ENCODE results near the gene MED9. TPM values are rescaled to one million over a fixed set of nuclear protein-coding genes. Genes with fewer than 3 reads are reported as not detected.

MED9 gene
- total RNA-seq, 2 experiments from 2014 or later, result 15.1 to 17.5 TPM

GRCh38 chr17:17505151-17505550, 28.4 kb downstream of the MED9 start:
- Mint-ChIP-seq H3K4me3 (no peak overlapping the region), H3K9me3 (ENCODE audit: low read depth) (no peaks in the 10 kb centered on the region), H3K36me3 (no peaks in the 10 kb centered on the region), H3K4me1 (peaks cover 4% of the 10 kb centered on the region), H3K27me3 (no peaks in the 10 kb centered on the region), H3K27ac (no peak overlapping the region)
- ATAC-seq (no peak), DNase-seq (no peak)
- CTCF ChIA-PET, result interaction anchor here (2.0 kb wide), 1 partner anchor 9 kb away, joined by 11 read pairs; the partner anchor contains the start of gene RASD1

DNA sequence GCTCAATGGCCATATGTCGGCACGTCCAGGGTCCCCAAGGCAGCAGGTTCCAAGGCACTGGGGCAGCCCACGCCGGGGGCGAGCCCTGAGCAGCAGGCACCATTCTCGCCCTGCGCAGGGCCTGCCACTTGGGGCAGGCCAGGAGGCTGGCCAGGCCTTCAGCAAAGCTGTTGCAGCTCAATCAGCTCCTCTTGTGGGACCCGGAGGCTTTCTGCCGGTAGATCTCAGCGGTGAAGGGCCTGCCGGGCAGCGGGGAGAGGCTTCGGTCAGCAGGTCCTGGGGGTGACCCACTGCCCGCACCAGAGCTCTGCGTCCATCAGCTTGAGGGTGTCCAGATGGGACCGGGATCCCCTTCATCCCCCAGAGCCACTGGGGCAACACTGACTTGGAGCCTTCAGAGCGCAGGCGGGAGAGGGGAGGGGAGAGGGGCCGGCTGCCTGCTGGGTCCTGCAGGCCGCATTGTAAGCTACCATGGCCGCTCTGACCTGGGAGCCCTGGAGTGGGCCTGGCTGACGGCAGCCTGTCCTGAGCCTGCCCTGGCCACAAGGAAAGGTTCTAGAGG, 28.9 kb downstream of the MED9 start:
- Mint-ChIP-seq H3K27me3 (no peaks in the 10 kb centered on the region), H3K4me3 (no peak overlapping the region), H3K9me3 (ENCODE audit: low read depth) (no peaks in the 10 kb centered on the region), H3K36me3 (no peaks in the 10 kb centered on the region), H3K27ac (no peak overlapping the region), H3K4me1 (peaks cover 9% of the 10 kb centered on the region)
- CTCF ChIA-PET, result interaction anchor here (2.0 kb wide), 1 partner anchor 9 kb away, joined by 11 read pairs; the partner anchor contains the start of gene RASD1
- DNase-seq (no peak), ATAC-seq (no peak)

GRCh38 chr17:17506181-17506741, 29.5 kb downstream of the MED9 start:
- peaks cover 14% of the 10 kb centered on the region for H3K4me1 Mint-ChIP-seq
- H3K27me3 Mint-ChIP-seq, result no peaks in the 10 kb centered on the region
- CTCF ChIA-PET, result interaction anchor here (1.5 to 2.0 kb wide), 2 partner anchors 9 to 10 kb away, joined by 6 to 11 read pairs; partner anchors contain the start of gene RASD1
- H3K4me3 Mint-ChIP-seq, result no peak overlapping the region
- DNase-seq (no peak), ATAC-seq (no peak)
- H3K9me3 Mint-ChIP-seq (ENCODE audit: low read depth), result no peaks in the 10 kb centered on the region
- no peaks in the 10 kb centered on the region for H3K36me3 Mint-ChIP-seq
- H3K27ac Mint-ChIP-seq, result no peak overlapping the region

GRCh38 chr17:17506893-17507464, 30.2 kb downstream of the MED9 start:
- Mint-ChIP-seq H3K27me3 (no peaks in the 10 kb centered on the region), H3K4me3 (no peak overlapping the region), H3K9me3 (ENCODE audit: low read depth) (no peaks in the 10 kb centered on the region), H3K4me1 (peaks cover 14% of the 10 kb centered on the region), H3K27ac (no peak overlapping the region), H3K36me3 (no peaks in the 10 kb centered on the region)
- ATAC-seq (no peak), DNase-seq (no peak)
- CTCF ChIA-PET, result interaction anchor here (1.5 kb wide), 1 partner anchor 10 kb away, joined by 6 read pairs; no protein-coding TSS in a partner anchor

DNA sequence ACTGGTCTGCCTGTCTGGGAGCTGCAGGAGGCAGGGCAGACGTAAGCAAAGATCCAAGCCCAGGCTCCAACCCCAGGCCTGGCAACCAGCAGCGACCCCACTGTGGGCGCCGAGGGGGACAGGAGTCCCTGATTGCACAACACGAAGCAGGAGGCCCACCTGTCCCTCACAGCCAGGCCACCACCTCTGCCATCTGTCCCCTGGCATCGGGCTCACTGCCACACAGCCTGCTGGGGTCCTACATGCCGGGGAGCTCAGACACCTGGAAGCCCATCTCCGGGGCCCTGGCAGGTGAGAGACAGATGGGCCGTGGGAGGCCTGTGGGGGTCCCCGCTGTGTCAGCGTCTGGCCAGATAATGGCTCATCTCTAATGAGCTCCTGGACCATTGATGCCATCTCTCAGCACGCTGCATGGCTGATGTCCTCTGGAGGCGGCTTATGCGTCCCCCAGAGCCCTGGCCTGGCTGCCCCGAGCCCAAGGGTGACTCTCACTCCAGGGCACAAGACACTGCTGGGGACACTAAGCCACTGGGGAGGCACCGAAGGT, 30.7 kb downstream of the MED9 start:
- H3K4me1 Mint-ChIP-seq, result peaks cover 14% of the 10 kb centered on the region
- H3K27ac Mint-ChIP-seq, result no peak overlapping the region
- H3K4me3 Mint-ChIP-seq, result no peak overlapping the region
- no peaks in the 10 kb centered on the region for H3K36me3 Mint-ChIP-seq
- H3K9me3 Mint-ChIP-seq (ENCODE audit: low read depth), result no peaks in the 10 kb centered on the region
- no peaks in the 10 kb centered on the region for H3K27me3 Mint-ChIP-seq
- ATAC-seq (no peak), DNase-seq (no peak)
- CTCF ChIA-PET, result interaction anchor here (1.5 kb wide), 1 partner anchor 10 kb away, joined by 6 read pairs; no protein-coding TSS in a partner anchor

DNA sequence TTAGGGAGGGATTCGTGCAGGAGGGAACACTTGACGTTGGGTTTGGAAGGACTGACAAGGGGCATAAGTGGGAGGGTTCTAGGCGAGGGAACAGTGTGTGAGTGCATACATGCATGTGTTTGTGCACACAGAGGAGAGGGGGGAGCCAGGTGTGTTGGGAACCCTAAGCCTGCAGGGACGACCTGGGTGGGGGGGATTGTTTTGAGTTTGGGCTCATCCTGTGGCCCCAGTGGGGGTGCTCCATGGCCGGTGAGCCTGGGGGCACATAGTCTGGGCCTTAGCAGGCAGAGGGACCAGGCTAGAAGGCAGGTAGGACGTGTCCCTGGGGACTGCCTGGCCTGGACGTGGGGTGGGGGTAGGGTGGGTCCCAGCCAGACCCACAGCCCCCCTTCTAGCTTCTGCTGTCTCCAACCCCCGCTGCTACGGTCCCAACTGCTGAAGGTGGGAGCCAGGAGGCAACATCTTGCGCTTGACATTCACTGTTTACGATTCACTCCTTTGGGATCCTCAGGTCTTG, 31.3 kb downstream of the MED9 start:
- Mint-ChIP-seq H3K9me3 (ENCODE audit: low read depth) (no peaks in the 10 kb centered on the region), H3K36me3 (no peaks in the 10 kb centered on the region), H3K4me1 (peaks cover 14% of the 10 kb centered on the region), H3K4me3 (no peak overlapping the region), H3K27me3 (no peaks in the 10 kb centered on the region), H3K27ac (no peak overlapping the region)
- ATAC-seq (no peak), DNase-seq (no peak)
- CTCF ChIA-PET, result interaction anchor here (1.5 kb wide), 1 partner anchor 11 kb away, joined by 6 read pairs; no protein-coding TSS in a partner anchor

DNA sequence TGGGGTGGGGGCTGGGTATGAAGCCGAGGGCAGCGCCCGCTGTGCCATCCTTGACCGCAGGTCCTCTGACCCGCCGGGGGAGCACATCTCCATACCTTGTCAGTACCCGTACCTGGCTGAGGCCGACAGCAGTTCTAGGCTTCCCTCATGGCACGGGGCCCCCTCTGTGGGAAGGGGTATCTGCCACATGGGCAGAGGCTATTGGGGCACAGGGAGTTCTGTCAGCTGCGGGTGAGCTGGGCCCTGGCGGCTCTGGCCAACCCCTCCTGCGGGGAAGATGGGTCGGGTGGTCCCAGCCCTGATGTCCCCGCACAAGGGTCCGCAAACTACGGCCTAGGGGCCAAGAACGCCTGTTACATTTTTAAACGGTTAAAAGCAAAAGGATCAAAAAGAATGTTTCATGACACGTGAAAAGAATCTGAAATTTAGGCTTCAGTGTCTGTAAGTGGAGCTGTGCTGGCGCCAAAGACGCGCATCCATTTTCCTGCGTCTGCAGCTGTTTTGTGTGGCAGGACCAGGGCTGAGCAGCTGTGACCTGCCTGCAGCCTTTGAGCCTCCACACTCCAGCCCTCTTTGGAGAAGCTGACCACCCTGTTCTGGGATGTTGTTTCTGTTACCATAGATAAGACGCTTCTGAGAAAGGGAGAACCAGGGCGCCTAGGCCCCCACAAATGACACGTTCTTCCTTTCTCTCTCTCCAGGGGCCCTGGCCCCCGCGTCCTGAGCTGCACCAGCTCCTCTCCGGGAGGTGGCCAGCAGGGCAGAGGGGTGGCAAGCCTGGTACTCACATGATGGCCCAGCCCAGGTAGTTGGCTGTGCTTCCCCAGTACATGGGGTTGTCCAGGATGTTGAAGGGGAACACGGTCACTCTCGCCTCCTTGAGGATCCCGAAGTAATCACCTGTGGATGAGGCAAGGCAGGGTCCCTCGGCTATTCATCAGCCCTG, 32.1 kb downstream of the MED9 start:
- Mint-ChIP-seq H3K9me3 (ENCODE audit: low read depth) (no peaks in the 10 kb centered on the region), H3K27ac (no peak overlapping the region), H3K4me1 (peaks cover 14% of the 10 kb centered on the region), H3K36me3 (no peaks in the 10 kb centered on the region), H3K4me3 (no peak overlapping the region), H3K27me3 (no peaks in the 10 kb centered on the region)
- ATAC-seq, result no peak
- CTCF ChIA-PET, result interaction anchor here (3.7 kb wide), 1 partner anchor 13 kb away, joined by 22 read pairs; the partner anchor contains the start of gene RASD1
- DNase-seq, result no peak

- Mint-ChIP-seq H3K27ac (peak overlapping the region; percentile 56), H3K27me3 (no peaks in the 10 kb centered on the region), H3K9me3 (ENCODE audit: low read depth) (no peaks in the 10 kb centered on the region), H3K36me3 (no peaks in the 10 kb centered on the region), H3K4me1 (peaks cover 14% of the 10 kb centered on the region), H3K4me3 (no peak overlapping the region)
- ATAC-seq (peak; percentile 21), DNase-seq (no peak)
- CTCF ChIA-PET, result interaction anchor here (0.5 to 3.7 kb wide), 3 partner anchors 13 to 1799 kb away, joined by 3 to 22 read pairs (median 9); partner anchors contain the start of gene RASD1
These were observed 33.0 kb downstream of the MED9 start for GRCh38 chr17:17509601-17510425.

GRCh38 chr17:17510456-17511292, 33.9 kb downstream of the MED9 start:
- H3K27me3 Mint-ChIP-seq, result no peaks in the 10 kb centered on the region
- CTCF ChIA-PET, result interaction anchor here (0.5 to 3.7 kb wide), 4 partner anchors 13 to 1798 kb away, joined by 3 to 22 read pairs (median 6); partner anchors contain the start of gene RASD1
- H3K4me3 Mint-ChIP-seq, result no peak overlapping the region
- H3K36me3 Mint-ChIP-seq, result no peaks in the 10 kb centered on the region
- DNase-seq, result no peak
- H3K4me1 Mint-ChIP-seq, result peaks cover 14% of the 10 kb centered on the region
- H3K9me3 Mint-ChIP-seq (ENCODE audit: low read depth), result no peaks in the 10 kb centered on the region
- peak overlapping the region; percentile 64 for H3K27ac Mint-ChIP-seq
- no peak for ATAC-seq

DNA sequence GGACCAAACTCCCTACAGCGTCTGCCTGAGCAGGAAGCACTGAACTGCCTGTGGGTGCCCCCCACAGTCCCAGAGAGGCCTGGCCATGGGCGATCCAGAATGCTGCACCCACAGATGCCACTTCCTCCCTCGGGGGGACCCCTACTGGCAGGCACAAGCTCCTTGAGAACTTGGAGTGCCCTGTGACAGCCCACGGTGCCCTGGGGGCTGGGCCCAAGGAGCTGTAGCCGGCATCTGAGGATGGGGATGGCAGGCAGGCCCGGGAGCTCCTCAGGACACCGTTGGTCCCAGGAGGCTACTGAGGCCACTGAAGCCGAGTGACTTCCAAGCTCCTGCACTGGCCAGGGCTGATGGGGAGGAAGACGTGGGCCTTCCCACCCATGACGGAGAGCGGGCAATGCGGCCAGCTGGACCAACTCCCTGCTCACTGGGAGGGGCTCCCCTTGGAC, 34.5 kb downstream of the MED9 start:
- Mint-ChIP-seq H3K36me3 (no peaks in the 10 kb centered on the region), H3K9me3 (ENCODE audit: low read depth) (no peaks in the 10 kb centered on the region), H3K4me1 (peaks cover 14% of the 10 kb centered on the region), H3K27ac (no peak overlapping the region), H3K4me3 (no peak overlapping the region), H3K27me3 (no peaks in the 10 kb centered on the region)
- no peak for ATAC-seq
- DNase-seq, result no peak
- CTCF ChIA-PET, result interaction anchor here (1.3 to 3.7 kb wide), 3 partner anchors 13 to 157 kb away, joined by 3 to 22 read pairs (median 9); partner anchors contain the start of gene RASD1

All from activated CD8-positive, alpha-beta memory T cell treated with anti-CD3 and anti-CD28 coated beads, Interleukin-2, amount 10 ng/mL, durations not matched to agents 7 days and 5 days (primary cell).